HG03108 (cell line): ENCODE results near the gene TBC1D19.
"Not testable (repeated sequence)": the region's sequence is repeated elsewhere in the genome, so short reads cannot be mapped to it uniquely, and the experiment has no call there.

Experiments
- ATAC-seq: cut with Tn5 transposase; IDR thresholded peaks from one replicate; pipeline ENCODE4 v1.9.1; 2021; ENCODE audit warnings: moderate library complexity; ENCODE audit not compliant: unreplicated experiment

Gene TBC1D19

GRCh38 chr4:26583865-26584652 is at the start of gene TBC1D19:
TSS of gene TBC1D19 (plus strand) at chr4:26584084. CDS start at chr4:26584194, 110 bp downstream.
- peak; percentile 100 for ATAC-seq

GRCh38 chr4:26542991-26543390 is 40.9 kb upstream of the TBC1D19 start:
- no peak for ATAC-seq

DNA sequence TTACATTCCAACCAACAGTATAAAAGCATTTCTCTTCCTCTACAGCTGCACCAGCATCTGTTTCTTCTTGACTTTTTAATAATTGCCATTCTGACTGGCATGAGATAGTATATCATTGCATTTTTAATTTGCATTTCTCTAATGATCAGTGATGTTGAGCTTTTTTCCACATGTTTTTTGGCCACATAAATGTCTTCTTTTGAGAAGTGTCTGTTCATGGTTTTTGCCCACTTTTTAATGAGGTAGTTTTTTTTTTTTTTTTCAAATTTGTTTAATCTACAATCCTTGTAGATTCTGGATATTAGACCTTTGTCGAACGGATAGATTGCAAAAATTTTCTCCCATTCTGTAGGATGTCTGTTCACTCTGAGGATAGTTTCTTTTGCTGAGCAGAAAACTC is 39.5 kb upstream of the TBC1D19 start:
- no peak for ATAC-seq

GRCh38 chr4:26548379-26548778 is 35.5 kb upstream of the TBC1D19 start:
- ATAC-seq = not testable (repeated sequence)

DNA sequence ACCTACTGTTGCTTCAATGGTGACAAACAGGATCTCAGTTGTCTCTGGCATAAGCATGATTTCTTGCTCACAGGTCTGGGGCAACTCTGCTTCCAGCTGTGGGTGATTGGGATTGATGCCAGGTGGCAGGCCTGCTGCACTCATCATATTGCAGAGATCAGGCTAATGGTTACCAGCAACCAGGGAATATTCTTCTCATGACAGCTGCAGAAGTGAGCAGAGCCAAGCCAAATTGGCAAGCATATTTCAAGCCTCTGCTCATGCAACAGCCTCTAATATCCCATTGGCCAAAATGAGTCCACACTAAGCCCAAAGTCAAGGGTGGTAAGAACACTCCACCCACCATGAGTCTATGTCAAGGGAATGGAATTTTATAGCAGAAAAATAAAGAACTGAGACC is 26.7 kb upstream of the TBC1D19 start:
- ATAC-seq = no peak

- no peak for ATAC-seq
These were observed 25.6 kb upstream of the TBC1D19 start for GRCh38 chr4:26558166-26558895.

DNA sequence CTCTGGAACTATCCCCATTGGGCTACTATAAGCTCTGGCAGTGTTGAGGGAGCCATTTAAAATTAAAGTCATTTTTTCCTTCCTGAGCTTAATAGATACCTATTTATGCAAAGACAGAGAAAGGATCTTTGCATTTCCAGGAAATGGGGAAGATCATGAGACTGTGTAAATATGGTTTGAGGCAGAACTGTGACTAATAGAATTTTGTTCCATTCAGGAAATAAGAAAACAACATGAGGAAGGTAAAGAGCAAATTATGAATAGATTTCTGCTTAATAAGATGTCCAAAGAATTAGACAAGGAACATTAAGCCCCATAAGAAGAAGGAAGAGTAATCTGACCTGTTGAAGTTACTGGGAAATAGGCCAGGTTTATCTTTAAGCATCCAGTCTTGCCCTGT is 17.8 kb upstream of the TBC1D19 start:
- no peak for ATAC-seq

GRCh38 chr4:26568446-26568994 is 15.4 kb upstream of the TBC1D19 start:
- ATAC-seq = no peak

DNA sequence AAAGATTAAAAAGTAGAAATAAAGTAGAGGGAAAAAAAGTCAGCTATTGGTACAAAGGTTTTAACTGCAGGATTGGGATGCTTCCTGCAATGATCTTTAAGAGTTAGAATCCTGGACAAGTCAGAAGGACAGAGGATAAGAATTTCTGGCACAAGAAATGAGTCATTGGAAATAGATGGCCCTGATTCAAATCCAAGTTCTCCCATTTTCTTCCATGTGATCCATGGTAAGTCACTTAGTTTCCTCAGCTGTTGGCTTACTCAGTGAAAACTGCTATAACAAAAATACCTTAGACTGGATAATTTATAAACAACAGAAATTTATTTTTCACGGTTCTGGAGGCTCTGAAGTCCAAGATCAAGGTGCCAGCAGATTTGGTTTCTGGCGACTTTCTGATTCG is 13.3 kb upstream of the TBC1D19 start:
- no peak for ATAC-seq

GRCh38 chr4:26573389-26573794 is 10.5 kb upstream of the TBC1D19 start:
- no peak for ATAC-seq

GRCh38 chr4:26574563-26574962 is 9.3 kb upstream of the TBC1D19 start:
- no peak for ATAC-seq

- ATAC-seq = no peak
These were observed 7.6 kb upstream of the TBC1D19 start for GRCh38 chr4:26576231-26576739.

GRCh38 chr4:26577066-26577465 is 6.8 kb upstream of the TBC1D19 start:
- no peak for ATAC-seq

- no peak for ATAC-seq
These were observed 4.7 kb upstream of the TBC1D19 start for GRCh38 chr4:26579169-26579568.

GRCh38 chr4:26581341-26581740 is 2.5 kb upstream of the TBC1D19 start:
- ATAC-seq = not testable (repeated sequence)

- ATAC-seq = peak; percentile 43
These were observed 383 bp upstream of the TBC1D19 start for GRCh38 chr4:26583538-26583864.

DNA sequence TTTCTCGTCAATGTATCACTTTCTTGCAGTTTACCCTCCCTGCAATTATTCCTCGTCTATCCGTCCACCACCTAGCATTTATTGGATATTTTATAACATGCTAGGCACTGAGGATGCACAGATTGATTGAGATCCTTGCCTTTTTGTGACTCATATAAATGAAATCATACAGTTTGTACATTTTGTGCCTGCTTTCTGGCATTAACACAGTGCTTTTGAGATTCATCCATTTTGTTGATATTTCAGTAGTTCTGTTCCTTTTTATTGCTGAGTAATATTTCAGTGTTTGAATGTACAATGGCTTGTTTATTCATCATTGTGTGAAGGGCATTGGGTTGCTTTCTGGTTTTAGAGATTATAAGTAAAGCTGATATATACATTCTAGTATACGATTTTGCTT is 841 bp downstream of the TBC1D19 start:
- ATAC-seq = no peak

- no peak for ATAC-seq
These were observed 5.8 kb downstream of the TBC1D19 start for GRCh38 chr4:26589705-26590104.

DNA sequence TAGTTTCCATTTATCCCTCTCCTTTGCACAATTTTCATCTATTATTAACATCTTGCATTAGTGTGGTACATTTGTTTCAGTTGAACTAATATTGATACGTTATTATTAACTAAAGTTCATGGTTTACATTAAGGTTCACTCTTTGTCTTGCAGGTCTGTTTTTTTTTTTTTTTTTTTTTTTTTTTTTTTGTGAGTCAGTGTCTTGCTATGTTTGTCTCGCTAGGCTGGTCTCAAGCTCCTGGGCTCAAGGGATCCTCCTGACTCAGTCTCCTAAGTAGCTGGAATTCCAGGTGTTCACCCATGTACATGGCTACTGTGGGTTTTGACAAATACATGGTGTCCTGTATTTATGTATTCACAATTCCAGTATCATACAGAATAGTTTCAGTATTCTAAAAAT is 6.8 kb downstream of the TBC1D19 start:
- ATAC-seq = no peak

DNA sequence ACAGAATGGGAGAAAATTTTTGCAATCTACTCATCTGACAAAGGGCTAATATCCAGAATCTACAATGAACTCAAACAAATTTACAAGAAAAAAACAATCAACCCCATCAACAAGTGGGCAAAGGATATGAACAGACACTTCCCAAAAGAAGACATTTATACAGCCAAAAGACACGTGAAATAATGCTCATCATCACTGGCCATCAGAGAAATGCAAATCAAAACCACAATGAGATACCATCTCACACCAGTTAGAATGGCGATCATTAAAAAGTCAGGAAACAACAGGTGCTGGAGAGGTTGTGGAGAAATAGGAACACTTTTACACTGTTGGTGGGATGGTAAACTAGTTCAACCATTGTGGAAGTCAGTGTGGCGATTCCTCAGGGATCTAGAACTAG is 9.7 kb downstream of the TBC1D19 start:
- ATAC-seq = not testable (repeated sequence)

- ATAC-seq = no peak
These were observed 10.5 kb downstream of the TBC1D19 start for GRCh38 chr4:26594371-26594770.

- ATAC-seq = no peak
These were observed 10.9 kb downstream of the TBC1D19 start for GRCh38 chr4:26594778-26595177.
